GM21825 (cell line): ENCODE results near the gene LANCL2.
A peak's percentile ranks its signal among the peaks of the same experiment; 100 is the strongest.
"Not testable (repeated sequence)": the region's sequence is repeated elsewhere in the genome, so short reads cannot be mapped to it uniquely, and the experiment has no call there.

Experiments used
- ATAC-seq: cut with Tn5 transposase; IDR thresholded peaks from one replicate; pipeline ENCODE4 v1.9.1; 2021; ENCODE audit warnings: mild to moderate bottlenecking, moderate library complexity; ENCODE audit not compliant: unreplicated experiment

The LANCL2 gene

GRCh38 chr7:55402506-55402905 lies 37.4 kb downstream of the LANCL2 start:
- ATAC-seq, result not testable (repeated sequence)

GRCh38 chr7:55405856-55406541 lies 40.9 kb downstream of the LANCL2 start:
- no peak for ATAC-seq

- ATAC-seq, result peak; percentile 49
Measured at GRCh38 chr7:55409482-55410225, 44.5 kb downstream of the LANCL2 start.

GRCh38 chr7:55410667-55411239 lies 45.6 kb downstream of the LANCL2 start:
- ATAC-seq, result no peak

- no peak for ATAC-seq
Measured at GRCh38 chr7:55411844-55412243, 46.7 kb downstream of the LANCL2 start.

GRCh38 chr7:55413442-55413841 lies 48.3 kb downstream of the LANCL2 start:
- no peak for ATAC-seq

GRCh38 chr7:55415173-55415778 lies 50.1 kb downstream of the LANCL2 start:
- peak; percentile 81 for ATAC-seq

- not testable (repeated sequence) for ATAC-seq
Measured at GRCh38 chr7:55417456-55417855, 52.3 kb downstream of the LANCL2 start.

- ATAC-seq, result no peak
Measured at GRCh38 chr7:55420530-55420929, 55.4 kb downstream of the LANCL2 start.

- no peak for ATAC-seq
Measured at GRCh38 chr7:55423277-55423711, 58.2 kb downstream of the LANCL2 start.

- ATAC-seq, result no peak
Measured at GRCh38 chr7:55423891-55424290, 58.8 kb downstream of the LANCL2 start.

- no peak for ATAC-seq
Measured at GRCh38 chr7:55425141-55425752, 60.1 kb downstream of the LANCL2 start.

- ATAC-seq, result no peak
Measured at GRCh38 chr7:55426676-55427075, 61.5 kb downstream of the LANCL2 start.

GRCh38 chr7:55427342-55427741 lies 62.2 kb downstream of the LANCL2 start:
- ATAC-seq, result no peak

GRCh38 chr7:55427800-55428199 lies 62.7 kb downstream of the LANCL2 start:
- ATAC-seq, result no peak

- ATAC-seq, result no peak
Measured at GRCh38 chr7:55429835-55430499, 64.8 kb downstream of the LANCL2 start.

GRCh38 chr7:55431898-55432297 lies 66.8 kb downstream of the LANCL2 start:
- no peak for ATAC-seq

GRCh38 chr7:55432506-55432905 lies 67.4 kb downstream of the LANCL2 start:
- no peak for ATAC-seq

GRCh38 chr7:55432939-55433784 lies 68.0 kb downstream of the LANCL2 start:
- ATAC-seq, result peak; percentile 80

- no peak for ATAC-seq
Measured at GRCh38 chr7:55435466-55435865, 70.3 kb downstream of the LANCL2 start.
